Heart left ventricle (tissue), 13 donors: ENCODE data around the gene TBL1X.

Experiments used
- POLR2A ChIP-seq, 2 donors: fragments of 450-650 bp; IDR thresholded peaks; one replicate each; pipeline ENCODE4 v1.6.1; 2017; ENCODE audit warnings: antibody characterized with exemption in 2 of 2, mild to moderate bottlenecking in 2 of 2, moderate library complexity in 2 of 2
- TF ChIP-seq, protein P1 (sequence below), 12 donors: fragments of 200-600 bp; sonication (generic) in 4 of 12; IDR thresholded peaks; one replicate each; pipeline versions ENCODE4 v1.5.0 to v1.8.0; 2018 to 2022; ENCODE audit warnings: antibody characterized with exemption in 12 of 12, mild to moderate bottlenecking in 5 of 12
- donor health status: ischemic (EF 13 %, LVEDD 7.1; RV severe dilation, severe dysfunction).
- donor health status: DM: no; HTN: yes; CAD: no.
- donor health status: DM: no; HTN: no; CAD: no.
- donor health status: ischemic (EF 25% LVEDD 6.9; RV normal size, moderate dysfunction).
- donor health status: ischemic (EF 25% LVEDD 5.7; RV mildly dilated, moderate dysfunction).
- donor health status: ischemic (EF 35%, LVEDD 5.7; RV mildly dilated, moderate dysfunction).
- donor health status: nonischemic (EF 11% LVEDD 7.7; RV severe dilation, severe dysfunction).
- donor health status: DM: yes; HTN: yes; CAD: no.
- donor health status: PGD.
- donor health status: ischemic (EF 29% LVEDD 5.4; RV normal size, mild dysfunction).
- donor health status: nonischemic (EF 23%, LVEDD 6.1; RV moderate dilation, normal function).

DNA sequence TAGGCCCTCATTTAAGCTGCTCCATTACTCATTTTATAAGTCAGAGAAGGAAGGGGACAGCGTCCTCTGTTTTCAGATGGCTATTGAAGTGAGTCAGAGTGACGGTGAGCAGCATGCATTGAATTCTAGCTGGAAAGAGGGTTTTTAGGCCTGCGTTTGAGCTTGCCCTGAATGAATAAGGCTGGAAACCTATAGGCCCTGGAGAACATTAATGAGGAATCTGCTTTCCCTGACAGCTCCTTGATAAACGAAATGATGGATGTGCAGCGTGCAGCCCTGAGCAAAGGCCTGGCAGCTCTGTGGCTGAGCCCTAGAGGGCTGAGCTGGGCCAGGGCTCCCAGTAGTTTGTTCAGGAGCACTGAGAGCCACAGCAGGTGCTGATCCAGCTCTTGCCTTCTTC is 33.4 kb downstream of the TBL1X start:
- TF ChIP-seq, protein P1, sequence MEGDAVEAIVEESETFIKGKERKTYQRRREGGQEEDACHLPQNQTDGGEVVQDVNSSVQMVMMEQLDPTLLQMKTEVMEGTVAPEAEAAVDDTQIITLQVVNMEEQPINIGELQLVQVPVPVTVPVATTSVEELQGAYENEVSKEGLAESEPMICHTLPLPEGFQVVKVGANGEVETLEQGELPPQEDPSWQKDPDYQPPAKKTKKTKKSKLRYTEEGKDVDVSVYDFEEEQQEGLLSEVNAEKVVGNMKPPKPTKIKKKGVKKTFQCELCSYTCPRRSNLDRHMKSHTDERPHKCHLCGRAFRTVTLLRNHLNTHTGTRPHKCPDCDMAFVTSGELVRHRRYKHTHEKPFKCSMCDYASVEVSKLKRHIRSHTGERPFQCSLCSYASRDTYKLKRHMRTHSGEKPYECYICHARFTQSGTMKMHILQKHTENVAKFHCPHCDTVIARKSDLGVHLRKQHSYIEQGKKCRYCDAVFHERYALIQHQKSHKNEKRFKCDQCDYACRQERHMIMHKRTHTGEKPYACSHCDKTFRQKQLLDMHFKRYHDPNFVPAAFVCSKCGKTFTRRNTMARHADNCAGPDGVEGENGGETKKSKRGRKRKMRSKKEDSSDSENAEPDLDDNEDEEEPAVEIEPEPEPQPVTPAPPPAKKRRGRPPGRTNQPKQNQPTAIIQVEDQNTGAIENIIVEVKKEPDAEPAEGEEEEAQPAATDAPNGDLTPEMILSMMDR (IDR thresholded peaks at IDR 0.05), result no peak
- TF ChIP-seq POLR2A (IDR thresholded peaks at IDR 0.05), result no peak
